Lower leg skin (tissue), 3 donors: ENCODE data around the gene ZNF771.

ENCODE experiments used
- POLR2A ChIP-seq, 2 donors: fragments of 450-650 bp; IDR thresholded peaks; one replicate each; pipeline ENCODE4 v1.6.1; 2016 to 2017; ENCODE audit warnings: antibody characterized with exemption in 2 of 2, mild to moderate bottlenecking in 1 of 2, moderate library complexity in 1 of 2
- TF ChIP-seq, protein P1 (sequence below), 3 donors: fragments of 450-650 bp; IDR thresholded peaks; one replicate each; pipeline ENCODE4 v1.5.1; 2016; ENCODE audit warnings: antibody characterized with exemption in 3 of 3, mild to moderate bottlenecking in 3 of 3, moderate library complexity in 2 of 3

DNA sequence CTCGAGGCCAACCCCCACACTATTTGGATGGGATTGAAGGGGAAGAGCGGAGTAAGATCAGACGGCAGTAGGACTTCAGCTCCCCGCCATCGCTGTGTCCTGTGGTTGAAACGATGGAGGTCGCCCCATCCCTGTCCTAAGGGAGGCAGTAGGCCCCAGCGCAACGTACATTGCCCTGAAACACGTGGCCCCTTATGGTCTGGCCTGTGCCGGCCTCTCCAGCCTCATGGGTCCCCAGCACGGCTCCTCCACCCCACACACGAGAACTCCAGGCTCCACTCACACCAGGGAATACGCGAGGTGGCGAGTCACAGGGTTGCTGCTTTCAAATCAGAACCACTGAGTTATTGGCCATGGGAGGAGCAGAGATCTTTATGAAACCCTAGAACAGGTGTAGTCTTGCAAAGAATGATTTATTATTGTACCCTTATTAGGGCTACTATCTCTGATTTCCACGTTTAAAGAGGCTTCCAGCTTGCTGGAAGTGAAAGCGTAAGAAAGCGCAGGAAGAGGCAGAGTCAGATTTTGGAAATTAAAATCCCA lies 23.1 kb downstream of the ZNF771 start:
- TF ChIP-seq, protein P1, sequence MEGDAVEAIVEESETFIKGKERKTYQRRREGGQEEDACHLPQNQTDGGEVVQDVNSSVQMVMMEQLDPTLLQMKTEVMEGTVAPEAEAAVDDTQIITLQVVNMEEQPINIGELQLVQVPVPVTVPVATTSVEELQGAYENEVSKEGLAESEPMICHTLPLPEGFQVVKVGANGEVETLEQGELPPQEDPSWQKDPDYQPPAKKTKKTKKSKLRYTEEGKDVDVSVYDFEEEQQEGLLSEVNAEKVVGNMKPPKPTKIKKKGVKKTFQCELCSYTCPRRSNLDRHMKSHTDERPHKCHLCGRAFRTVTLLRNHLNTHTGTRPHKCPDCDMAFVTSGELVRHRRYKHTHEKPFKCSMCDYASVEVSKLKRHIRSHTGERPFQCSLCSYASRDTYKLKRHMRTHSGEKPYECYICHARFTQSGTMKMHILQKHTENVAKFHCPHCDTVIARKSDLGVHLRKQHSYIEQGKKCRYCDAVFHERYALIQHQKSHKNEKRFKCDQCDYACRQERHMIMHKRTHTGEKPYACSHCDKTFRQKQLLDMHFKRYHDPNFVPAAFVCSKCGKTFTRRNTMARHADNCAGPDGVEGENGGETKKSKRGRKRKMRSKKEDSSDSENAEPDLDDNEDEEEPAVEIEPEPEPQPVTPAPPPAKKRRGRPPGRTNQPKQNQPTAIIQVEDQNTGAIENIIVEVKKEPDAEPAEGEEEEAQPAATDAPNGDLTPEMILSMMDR (IDR thresholded peaks at IDR 0.05), result peak in 1 of 3 donors; percentile 56
- no peak for TF ChIP-seq POLR2A (IDR thresholded peaks at IDR 0.05)
